HEK293T (cell line): ENCODE data around the gene PRKRIP1.

Experiments
- ARNT ChIP-seq: fragments of 450-650 bp; IDR thresholded peaks from 2 replicates; pipeline ENCODE4 v1.6.1; 2017; ENCODE audit warnings: mild to moderate bottlenecking
- ELF4 ChIP-seq: fragments of 450-650 bp; IDR thresholded peaks from 2 replicates; pipeline ENCODE4 v1.6.1; 2017; ENCODE audit warnings: antibody characterized with exemption
- FOXK2 ChIP-seq: fragments of 450-650 bp; IDR thresholded peaks from 2 replicates; pipeline ENCODE4 v1.6.1; 2016; ENCODE audit warnings: mild to moderate bottlenecking
- HDGF ChIP-seq: fragments of 450-650 bp; IDR thresholded peaks from 2 replicates; pipeline ENCODE4 v1.6.1; 2017; ENCODE audit warnings: antibody characterized with exemption, borderline replicate concordance
- L3MBTL2 ChIP-seq: fragments of 450-650 bp; conservative IDR thresholded peaks from 2 replicates; pipeline ENCODE4 v1.6.1; 2016; ENCODE audit warnings: mild to moderate bottlenecking
- PKNOX1 ChIP-seq: fragments of 450-650 bp; IDR thresholded peaks from 2 replicates; pipeline ENCODE4 v1.6.1; 2016
- SP1 ChIP-seq: fragments of 450-650 bp; IDR thresholded peaks from 2 replicates; pipeline ENCODE4 v1.6.1; 2017
- TARDBP ChIP-seq: fragments of 450-650 bp; IDR thresholded peaks from 2 replicates; pipeline ENCODE4 v1.6.1; 2016

DNA sequence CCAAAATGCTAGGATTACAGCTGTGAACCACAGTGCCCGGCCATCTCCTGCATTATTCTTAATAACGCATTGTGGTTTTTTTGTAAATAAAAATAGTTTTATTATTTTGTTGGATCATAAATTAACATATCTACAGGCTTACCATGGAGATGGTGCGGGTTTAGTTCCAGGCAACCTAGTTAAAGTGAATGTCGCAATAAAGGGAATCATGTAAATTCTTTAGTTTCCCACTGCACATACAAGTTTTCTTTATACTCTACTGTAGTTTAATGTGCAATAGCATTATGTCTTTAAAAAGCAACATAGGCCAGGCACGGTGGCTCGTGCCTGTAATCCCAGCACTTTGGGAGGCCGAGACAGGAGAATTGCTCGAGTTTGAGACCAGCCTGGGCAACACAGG is 2.4 kb downstream of the PRKRIP1 start:
- no peak for TF ChIP-seq SP1
- TF ChIP-seq FOXK2, result no peak
- no peak for TF ChIP-seq TARDBP
- no peak for TF ChIP-seq ARNT
- no peak for TF ChIP-seq L3MBTL2
- TF ChIP-seq HDGF, result no peak
- no peak for TF ChIP-seq PKNOX1
- TF ChIP-seq ELF4, result no peak
